ENCODE measurements around the gene TIMELESS. TPM values are rescaled to one million over a fixed set of nuclear protein-coding genes. Genes with fewer than 3 reads are reported as not detected.
A peak's percentile ranks its signal among the peaks of the same experiment; 100 is the strongest.

TIMELESS gene
- total RNA-seq, 1 donor, result 15.9 TPM

- TF ChIP-seq, protein P1, sequence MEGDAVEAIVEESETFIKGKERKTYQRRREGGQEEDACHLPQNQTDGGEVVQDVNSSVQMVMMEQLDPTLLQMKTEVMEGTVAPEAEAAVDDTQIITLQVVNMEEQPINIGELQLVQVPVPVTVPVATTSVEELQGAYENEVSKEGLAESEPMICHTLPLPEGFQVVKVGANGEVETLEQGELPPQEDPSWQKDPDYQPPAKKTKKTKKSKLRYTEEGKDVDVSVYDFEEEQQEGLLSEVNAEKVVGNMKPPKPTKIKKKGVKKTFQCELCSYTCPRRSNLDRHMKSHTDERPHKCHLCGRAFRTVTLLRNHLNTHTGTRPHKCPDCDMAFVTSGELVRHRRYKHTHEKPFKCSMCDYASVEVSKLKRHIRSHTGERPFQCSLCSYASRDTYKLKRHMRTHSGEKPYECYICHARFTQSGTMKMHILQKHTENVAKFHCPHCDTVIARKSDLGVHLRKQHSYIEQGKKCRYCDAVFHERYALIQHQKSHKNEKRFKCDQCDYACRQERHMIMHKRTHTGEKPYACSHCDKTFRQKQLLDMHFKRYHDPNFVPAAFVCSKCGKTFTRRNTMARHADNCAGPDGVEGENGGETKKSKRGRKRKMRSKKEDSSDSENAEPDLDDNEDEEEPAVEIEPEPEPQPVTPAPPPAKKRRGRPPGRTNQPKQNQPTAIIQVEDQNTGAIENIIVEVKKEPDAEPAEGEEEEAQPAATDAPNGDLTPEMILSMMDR (IDR thresholded peaks at IDR 0.05; ENCODE audit: insufficient read depth, low read length), result no peak
- H3K4me3 ChIP-seq (ENCODE audit: low read depth, low read length), result no peak overlapping the region
- no peak for DNase-seq (ENCODE audit: low read depth)
These were observed 26.9 kb upstream of the TIMELESS start for GRCh38 chr12:56476143-56476542.

- no peak for DNase-seq (ENCODE audit: low read depth)
- no peak overlapping the region for H3K4me3 ChIP-seq (ENCODE audit: low read depth, low read length)
- TF ChIP-seq, protein P1 (IDR thresholded peaks at IDR 0.05; ENCODE audit: insufficient read depth, low read length), result no peak
These were observed 25.2 kb upstream of the TIMELESS start for GRCh38 chr12:56474389-56474788.

DNA sequence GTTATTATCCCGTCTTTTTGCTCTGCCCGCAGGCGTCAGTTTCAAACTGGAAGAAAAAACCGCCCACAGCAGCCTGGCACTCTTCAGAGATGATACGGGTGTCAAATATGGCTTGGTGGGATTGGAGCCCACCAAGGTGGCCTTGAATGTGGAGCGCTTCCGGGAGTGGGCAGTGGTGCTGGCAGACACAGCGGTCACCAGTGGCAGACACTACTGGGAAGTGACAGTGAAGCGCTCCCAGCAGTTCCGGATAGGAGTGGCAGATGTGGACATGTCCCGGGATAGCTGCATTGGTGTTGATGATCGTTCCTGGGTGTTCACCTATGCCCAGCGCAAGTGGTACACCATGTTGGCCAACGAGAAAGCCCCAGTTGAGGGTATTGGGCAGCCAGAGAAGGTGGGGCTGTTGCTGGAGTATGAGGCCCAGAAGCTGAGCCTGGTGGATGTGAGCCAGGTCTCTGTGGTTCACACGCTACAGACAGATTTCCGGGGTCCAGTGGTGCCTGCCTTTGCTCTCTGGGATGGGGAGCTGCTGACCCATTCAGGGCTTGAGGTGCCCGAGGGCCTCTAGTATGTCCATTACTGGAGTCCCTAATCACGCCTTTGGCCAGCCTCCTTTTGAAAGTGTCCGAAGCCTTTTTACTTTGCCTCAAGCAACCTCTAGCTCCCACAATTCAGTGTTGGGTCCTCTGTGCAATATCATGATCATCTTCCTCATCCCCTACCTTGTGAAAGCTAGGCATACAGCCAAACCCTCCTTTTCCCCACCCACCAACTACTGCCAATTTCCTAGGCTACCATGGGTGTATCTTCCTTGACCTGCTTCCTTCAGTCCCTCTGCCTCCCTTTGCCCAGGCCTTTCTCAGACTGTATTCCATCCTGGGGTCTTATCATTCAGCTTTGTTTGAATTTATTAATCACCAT is 20.0 kb upstream of the TIMELESS start:
- DNase-seq (ENCODE audit: low read depth), result no peak
- TF ChIP-seq, protein P1 (IDR thresholded peaks at IDR 0.05; ENCODE audit: insufficient read depth, low read length), result no peak
- H3K4me3 ChIP-seq (ENCODE audit: low read depth, low read length), result peak overlapping the region; percentile 95

- H3K4me3 ChIP-seq (ENCODE audit: low read depth, low read length), result peak within 1 kb of the TSS; percentile 95
- TF ChIP-seq, protein P1 (IDR thresholded peaks at IDR 0.05; ENCODE audit: insufficient read depth, low read length), result no peak
- peak; percentile 90 for DNase-seq (ENCODE audit: low read depth)
These were observed 19.2 kb upstream of the TIMELESS start, which contains the start of gene SPRYD4 for GRCh38 chr12:56468216-56469006. Gene SPRYD4 (plus strand): TSS chr12:56468578. CDS start chr12:56468592, 14 bp downstream.

DNA sequence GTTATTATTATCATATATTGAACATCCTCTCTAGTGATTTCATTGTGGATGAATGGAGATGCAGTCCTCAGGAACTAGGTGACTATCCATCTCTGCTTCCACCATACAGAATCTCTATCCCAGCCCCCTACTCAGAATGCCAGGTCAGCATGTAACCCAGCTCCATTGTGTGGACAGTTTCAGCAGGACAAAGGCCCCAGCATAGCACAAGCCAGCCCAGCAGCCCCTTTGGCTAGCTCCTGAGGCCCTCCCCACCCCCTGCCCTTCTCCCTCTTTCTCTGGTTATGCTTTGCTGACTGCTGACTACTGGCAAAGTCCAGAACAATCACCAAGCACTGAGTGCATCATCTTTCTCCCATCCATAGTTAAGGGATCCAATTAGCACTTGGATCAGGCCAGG is 13.3 kb upstream of the TIMELESS start:
- TF ChIP-seq, protein P1 (IDR thresholded peaks at IDR 0.05; ENCODE audit: insufficient read depth, low read length), result no peak
- DNase-seq (ENCODE audit: low read depth), result no peak
- H3K4me3 ChIP-seq (ENCODE audit: low read depth, low read length), result no peak overlapping the region

- no peak overlapping the region for H3K4me3 ChIP-seq (ENCODE audit: low read depth, low read length)
- TF ChIP-seq, protein P1 (IDR thresholded peaks at IDR 0.05; ENCODE audit: insufficient read depth, low read length), result no peak
- DNase-seq (ENCODE audit: low read depth), result peak; percentile 23
These were observed 12.3 kb upstream of the TIMELESS start for GRCh38 chr12:56461235-56462159.

All from fibroblast of the aortic adventitia (primary cell).